Stimulated activated CD4-positive, alpha-beta T cell treated with anti-CD3 and anti-CD28 coated beads, TNF-alpha, amount 100 ng/mL, for 4 hours (primary cell): ENCODE measurements around the gene SEPTIN2.
"Not testable (repeated sequence)": the region's sequence is repeated elsewhere in the genome, so short reads cannot be mapped to it uniquely, and the experiment has no call there.

Experiments used
- DNase-seq, 3 experiments: peaks; one replicate each; pipeline ENCODE4 v3.0.0-alpha.2; 2020; ENCODE audit warnings: low read depth in 3 of 3

Gene SEPTIN2

DNA sequence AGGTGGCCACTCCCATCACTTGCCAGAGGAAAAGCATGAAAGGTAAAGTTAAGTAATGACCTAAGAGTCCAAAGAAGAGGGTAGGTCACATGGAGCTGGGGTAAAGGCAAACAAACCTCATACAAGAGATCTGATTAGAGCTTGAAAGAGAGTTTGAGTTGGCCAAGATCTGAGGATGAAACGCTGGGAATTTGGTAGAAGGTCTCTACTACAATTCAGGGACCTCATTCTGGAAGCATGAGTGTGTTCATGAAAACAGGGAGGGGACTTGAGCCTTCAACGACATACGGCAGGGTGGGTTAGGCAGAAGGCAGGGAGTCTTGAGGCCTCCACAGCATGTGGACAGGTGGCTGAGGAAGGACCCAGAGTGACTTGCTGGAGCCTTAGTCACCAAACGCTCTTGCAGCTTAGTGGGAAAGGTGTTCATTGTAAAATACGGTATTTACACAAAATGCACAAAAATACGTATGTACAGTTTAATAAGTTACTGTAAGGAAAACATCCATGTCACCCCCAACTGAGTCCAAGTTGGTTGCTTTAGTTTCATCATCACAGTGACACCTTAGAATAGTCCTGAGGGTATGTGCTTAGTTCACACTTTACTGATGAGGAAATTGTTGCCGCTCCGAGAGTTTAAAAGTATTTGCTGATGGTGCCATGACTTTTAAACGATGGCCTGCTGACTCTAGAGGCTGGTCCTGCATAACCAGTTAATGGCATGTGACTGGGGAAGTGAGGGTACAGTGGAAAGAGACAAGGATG, 35.3 kb downstream of the SEPTIN2 start:
- DNase-seq, result no peak

DNA sequence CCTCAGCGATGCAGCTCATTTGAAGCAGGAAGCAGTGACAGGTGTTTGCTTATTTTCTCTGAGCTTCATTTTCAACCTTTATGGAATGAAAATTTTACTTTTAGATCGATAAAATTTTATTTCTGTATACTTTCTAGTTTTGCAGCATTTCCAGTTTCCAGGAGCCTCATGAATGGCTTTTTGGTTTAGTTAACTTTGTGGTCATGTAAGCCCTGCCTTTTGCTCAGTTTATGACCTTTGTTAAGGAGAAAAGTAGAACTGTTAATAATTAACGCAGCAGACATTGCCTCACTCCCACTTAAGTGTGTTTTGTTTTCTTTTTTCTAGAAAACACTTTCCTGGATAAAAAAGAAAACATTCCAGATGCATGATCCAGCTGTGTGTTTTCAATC, 35.9 kb downstream of the SEPTIN2 start:
- DNase-seq, result no peak

DNA sequence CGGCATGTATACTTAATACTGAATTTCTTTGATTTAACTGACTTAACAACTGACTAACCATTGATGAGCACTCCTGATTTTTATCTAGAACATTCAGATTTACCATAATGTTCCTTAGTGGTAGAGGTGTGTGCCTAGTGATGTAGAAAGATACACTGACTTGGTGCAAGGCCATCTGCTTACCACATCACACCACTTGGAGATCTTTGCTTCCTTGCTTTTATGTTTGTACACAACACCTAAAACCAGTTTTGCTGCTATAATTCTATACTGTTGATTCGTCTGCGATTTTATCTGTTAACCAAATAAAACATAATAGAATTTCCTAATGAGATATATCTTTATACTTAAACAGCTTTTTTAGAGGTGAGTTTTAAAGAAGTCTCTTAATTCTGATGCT, 36.5 kb downstream of the SEPTIN2 start:
- DNase-seq, result no peak

DNA sequence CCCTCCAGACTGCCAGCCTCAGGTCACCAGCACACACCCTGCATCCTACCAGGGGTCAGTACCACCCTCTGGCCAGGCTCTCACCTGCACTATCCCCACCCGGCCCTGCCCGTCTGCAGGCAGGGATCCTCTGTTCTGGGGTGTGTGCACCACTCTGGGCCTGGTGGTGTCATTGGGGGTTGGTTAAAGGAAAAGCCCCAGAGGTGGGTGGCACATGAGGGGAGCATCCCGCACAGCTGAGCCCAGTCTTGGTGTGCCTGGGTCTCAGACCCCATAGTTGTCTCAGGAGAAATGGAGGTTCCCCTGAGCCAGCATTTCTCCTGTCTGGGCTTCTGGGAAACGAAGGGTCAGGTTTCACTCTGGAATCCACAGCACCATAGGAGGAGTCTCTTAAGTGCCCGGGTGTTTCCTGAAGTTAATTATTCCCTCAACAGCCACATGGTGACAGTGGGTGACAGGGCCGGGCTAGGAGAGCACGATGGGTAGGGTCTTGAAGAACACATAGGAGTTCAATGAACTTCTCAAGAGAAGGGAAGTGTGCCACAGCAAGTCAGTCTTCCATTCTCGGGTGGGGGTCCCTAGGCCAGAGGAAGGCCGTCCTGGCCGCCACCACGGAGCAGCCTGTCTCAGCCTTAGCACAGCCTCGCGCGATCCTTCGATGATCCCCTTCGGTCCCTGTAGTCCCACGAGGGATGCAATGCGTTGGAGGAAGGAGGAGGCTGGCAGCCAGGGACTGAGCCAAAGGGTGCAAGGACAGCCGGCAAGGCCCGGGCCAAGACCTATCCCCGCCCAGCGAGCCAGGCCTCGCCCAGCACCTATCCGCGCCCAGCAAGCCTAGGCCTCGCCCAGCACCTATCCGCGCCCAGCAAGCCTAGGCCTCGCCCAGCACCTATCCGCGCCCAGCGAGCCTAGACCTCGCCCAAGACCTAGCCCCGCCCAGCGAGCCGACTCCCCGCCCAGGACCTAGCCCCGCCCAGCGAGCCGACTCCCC, 39.2 kb downstream of the SEPTIN2 start:
- peak; percentile 43 to 61 (median 44) for DNase-seq

DNA sequence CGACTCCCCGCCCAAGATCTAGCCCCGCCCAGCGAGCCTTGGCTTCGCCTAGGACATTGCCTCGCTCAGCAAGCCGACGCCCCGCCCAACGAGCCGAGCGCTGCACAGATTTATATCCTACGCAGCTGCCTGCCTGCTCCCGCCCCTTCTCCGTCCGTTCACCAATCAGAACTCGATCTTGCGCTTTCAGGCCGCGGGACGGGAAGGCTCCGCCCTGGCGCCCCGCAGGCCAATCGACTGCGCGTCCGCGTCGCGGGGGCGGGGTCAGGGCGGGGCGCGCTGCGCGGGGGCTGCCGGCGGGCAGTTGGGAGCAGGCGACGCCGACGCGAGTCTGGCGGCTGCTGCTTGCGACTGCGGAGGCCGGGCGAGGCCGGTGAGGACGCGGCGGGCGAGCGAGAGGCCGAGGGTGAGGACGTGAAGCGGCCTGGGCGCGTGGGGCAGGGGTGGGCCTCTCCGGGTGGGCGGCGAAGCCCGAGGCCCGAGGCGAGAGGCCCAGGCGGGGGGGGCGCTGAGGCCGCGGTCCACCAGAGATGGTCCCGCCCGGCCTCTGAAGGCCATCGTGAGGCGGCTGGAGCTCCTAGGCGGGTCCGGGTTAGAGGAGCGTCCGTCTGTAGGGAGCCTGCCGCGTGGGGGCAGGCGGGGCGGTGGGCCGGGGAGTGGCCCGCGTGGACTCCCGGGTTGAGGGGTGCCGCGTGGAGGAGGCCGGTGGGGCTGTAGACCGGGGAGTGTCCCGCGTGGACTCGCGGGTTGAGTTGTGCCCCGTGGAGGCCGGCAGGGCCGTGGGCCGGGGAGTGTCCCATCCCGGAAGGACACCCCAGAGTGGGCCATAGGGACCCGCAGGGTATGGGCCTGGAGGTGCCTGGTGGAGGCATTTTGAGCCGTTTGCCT, 40.5 kb downstream of the SEPTIN2 start, which contains the start of gene FARP2:
Gene FARP2 (plus strand): TSS at position 303 of the 888 bp plus-strand sequence. CDS start 16,823 bp downstream, outside the sequence.
- peak; percentile 94 to 97 (median 97) for DNase-seq

DNA sequence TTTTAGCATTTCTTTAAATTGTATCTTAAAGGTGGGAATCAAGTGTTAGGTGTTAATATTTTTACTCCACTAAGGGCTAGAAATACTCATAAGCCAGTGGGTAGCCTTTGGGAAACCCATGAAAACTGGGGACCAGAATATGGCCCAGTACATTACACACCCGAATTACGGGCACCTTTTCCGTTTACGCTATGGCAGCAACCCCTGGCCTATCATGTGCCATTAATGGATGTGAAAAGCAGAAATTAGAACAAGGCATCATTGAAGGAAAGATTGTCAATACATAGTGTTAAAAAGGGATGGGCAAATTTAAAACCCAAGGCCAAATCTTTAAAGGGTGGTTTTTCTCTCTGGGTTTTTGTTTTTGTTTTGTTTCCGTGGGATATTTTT, 41.1 kb downstream of the SEPTIN2 start:
- DNase-seq, result no peak

DNA sequence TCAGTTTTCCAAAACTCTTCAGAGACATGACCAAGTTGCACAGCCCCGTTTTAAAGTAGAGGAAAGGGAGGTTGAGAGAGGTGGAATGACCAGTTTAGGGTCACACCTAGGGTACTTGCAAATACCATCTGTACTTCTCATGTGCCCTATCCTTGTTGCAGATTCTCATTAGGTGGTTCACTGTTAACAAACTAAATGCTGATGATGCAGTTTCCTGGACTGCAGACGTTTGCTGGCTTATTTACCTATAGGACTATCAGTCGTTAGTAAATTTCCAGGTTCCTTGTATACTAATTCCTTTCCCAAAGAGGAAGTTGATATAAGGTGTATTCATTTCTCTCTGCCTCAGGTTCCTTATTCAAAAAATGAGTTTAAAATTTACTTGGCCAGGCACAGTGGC, 41.8 kb downstream of the SEPTIN2 start:
- no peak for DNase-seq

DNA sequence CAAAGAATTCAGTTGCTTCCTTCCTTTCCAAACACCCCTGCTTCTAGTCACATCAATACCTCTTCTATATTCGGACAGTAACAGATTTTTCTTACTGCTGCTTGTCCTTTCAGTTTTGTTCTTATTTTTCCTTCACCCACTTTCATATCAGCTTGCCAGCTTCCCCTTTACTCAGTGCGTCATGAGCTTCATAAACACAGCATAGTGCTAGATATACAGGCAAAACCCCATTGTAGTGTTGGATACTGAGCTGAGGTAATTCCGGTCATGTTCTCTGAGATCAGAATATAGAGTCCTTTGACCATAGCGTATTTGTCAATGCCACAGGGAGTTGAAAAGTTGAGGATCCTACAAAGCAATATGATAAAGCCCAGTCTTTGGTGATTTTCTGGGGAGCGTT, 42.7 kb downstream of the SEPTIN2 start:
- no peak for DNase-seq

DNA sequence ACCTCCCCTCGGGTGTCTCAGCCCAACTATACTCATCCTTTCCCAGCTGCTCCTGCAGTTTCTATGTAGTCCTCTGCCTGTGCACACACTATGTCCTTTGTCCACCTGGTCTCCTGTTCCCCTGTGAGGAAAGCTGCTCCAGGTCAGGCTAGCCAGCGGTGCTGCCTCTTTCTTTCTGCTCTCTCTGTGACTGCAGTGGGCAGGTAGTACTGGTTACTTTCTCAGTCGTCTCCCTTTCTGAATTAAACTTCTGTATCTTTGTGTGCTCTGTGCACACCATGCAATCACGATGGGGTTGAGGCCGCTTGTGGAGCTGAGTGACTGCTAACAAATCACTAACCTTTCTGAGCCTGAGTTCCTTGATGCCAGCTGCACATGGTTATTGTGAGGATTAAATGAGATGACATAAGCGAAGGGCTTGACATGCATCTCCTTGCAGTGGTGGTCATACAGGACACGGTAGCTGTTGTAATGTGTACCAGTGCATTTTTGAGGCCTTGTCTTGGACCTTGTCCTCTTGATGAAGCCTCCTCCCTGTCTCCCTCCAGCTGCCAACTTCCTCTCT, 43.8 kb downstream of the SEPTIN2 start:
- DNase-seq, result no peak

DNA sequence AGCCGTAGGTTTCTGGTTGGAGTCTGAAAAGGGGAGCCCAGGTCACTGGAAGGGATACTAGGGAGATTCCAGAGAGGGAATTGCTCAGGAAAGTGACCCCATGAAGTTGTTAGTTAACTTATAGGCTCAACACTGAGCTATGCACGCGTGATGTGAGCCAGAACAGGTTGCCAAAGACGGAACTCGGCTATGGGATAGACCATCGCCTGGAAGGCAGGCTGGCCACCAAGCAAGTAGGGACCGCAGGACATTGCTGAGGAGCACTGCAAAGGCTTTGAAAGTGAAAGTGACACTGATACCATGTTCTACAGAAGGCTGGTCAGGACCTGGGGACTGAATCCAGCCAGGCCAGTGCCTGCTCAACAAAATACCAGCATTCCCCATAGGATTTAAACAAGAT, 47.7 kb downstream of the SEPTIN2 start:
- DNase-seq, result no peak

DNA sequence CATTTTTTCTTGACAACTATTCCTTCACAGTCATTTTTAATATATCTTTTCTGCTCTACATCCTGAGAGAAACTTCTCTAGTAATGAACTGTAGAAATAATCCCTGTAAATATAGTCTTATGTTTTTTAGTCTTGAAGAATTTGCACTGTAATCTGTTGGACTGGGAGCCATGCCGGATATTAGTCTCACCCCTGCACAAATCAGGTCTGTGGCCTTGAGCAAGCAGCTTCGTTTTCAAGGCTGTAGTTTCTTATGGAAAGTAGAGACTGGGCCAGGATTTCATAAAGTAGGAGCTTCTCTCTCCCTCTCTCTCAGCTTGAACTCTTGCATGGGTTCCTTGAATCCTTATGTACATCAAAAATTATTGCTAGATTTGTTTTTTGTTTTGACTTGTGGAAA, 49.1 kb downstream of the SEPTIN2 start:
- DNase-seq, result no peak

DNA sequence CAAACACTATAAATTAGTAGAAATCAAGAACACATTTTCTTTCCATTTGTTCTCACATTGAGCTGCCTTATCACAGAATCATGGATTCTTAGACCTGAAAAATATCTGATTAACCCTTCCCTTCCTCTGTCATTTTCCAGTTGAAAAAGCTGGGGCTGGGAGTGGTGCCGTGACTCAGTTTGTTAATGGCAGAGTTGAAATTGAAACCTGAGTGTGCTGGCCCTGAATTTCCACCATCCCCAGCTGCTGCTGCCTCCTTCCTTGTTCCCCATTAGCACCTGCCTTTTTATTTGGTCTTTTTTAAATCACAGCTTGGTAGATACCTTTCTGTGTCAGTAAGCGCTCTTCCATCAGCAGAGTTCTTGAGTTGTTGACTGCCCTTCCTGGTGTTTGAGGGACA, 51.0 kb downstream of the SEPTIN2 start:
- no peak for DNase-seq

DNA sequence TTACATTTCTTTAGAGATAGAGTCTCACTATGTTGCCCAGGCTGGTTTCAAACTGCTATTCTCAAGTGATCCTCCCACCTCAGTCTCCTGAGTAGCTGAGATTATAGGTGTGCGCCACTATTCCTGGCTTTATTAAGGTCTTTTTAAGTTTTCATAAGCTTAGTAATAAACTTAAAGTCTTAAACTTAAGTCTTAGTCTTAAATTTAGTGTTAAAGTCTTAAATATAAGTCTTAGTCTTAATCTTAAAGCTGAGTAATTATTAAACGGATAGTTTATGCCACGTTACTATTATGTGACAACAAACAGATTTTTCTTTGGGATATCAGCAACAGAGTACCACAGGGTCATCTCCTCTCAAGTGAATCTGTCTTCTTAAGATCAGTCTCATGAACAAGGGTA, 52.9 kb downstream of the SEPTIN2 start:
- DNase-seq, result no peak

DNA sequence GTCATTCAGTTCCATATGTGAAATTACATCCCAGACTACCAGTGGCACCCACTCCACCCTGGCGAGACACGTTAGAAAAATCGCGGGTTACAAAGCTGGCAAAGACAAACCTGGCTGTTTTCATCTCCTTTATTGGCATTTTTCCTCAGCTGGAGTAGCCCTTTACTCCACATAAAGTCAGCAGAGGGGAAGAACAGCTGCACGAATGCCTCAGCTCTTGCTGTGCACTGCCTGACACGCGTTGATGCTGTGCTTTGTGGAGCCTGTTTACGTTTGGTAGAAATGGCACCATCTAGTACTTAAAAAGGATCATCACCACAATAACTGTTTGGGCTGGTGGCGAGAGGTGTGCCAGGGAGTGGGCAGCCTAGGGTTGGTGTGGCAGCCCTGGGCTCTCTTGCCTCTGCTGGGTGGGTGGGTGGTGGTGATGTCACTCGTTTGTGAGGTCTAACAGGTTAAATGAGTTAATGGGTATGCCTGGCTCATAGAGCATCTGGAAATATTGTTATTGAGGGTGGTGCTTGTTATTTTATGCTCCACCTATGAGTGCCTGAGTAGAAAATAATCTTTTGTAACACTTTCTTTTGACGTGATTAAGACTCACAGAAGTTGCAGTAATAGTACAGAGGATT, 56.8 kb downstream of the SEPTIN2 start:
- no peak for DNase-seq

DNA sequence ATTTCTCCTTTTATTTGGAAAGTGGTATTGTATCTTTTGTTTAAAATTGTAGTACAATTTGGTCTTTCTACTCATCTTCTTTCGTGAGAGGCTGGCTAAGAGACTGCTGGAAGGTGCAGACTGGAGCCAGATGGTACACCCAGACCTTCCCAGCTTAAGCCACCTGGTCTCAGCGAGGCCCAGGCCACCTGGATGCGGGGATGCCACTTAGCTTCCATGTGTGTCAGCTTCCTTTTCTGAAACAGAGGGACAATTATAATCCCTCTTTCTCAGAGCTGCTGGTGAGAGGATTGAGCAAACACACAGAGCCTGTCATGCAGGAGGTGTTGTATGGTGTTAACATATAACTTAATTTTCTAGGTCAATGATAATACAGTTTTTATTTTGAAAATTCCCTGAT, 57.7 kb downstream of the SEPTIN2 start:
- no peak for DNase-seq

DNA sequence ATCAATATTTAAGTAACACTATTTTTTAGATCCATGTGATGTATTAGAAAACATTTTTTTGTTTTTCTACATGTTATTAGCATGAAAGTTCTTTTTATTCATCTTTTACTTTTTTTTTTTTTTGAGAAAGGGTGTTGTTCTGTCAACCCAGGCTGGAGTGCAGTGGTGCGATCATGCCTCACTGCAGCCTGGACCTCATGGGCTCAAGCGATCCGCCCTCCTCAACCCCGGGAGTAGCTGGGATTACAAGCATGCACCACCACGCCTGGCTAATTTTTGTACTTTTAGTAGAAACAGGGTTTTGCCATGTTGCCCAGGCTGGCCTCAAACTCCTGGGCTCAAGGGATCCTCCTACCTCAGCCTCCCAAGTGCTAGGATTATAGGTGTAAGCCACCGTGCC, 58.2 kb downstream of the SEPTIN2 start:
- DNase-seq, result not testable (repeated sequence)

DNA sequence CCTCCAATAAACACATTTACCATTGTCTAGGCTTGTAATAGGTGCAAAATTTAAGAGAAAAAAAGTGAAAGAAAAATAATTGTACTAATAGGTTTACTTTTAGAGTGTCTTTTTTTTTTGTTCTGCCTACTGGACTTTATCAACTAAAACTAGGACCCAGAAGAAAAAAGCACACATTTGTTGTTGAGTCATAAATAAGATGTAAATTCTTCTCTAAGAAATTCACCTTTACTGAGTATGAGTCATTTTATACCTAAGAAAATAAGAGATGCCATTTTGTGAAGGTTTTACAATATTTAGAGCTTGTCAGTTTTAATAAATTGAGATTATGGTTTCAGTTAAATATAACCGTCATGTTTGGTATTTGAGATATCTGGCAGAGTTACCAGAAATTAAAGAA, 59.6 kb downstream of the SEPTIN2 start:
- DNase-seq, result no peak

DNA sequence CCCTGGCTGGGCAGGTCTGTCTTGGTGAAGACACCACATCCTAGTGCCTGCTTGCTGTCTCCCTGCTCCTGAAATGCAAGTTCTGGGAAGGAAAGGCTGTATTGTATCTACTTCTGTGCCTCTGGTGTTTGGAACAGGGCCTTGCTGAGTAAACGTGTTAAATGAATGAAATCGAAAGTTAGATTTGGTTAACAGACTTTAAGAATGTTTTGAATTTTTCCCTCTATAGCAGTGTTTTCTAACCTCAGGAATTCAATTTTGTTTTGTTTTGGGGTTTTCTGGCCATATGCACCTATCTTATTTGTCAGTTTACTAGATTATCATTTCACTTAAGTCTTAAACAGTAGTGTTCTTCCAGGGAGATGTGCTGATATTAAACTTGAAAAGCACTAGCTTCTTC, 61.1 kb downstream of the SEPTIN2 start:
- DNase-seq, result no peak

DNA sequence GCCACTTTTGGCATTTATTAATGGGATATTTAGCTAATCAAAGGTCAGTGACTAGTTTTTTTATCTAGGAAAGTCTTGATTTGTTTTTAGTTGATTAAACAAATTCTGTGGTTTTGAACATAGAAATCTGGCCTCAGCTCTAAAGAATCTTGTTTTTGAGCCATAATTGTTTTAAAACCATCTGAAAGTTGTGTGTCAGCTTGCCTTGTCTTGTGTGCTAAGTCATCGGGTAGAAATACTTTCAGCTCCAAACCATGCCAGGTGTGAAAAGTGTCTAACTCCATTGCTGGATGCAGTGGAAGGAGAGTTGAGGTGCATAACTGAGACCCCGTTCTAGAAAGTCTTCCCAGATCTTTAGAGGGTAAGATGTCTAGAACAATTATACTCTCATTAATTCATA, 63.1 kb downstream of the SEPTIN2 start:
- no peak for DNase-seq

DNA sequence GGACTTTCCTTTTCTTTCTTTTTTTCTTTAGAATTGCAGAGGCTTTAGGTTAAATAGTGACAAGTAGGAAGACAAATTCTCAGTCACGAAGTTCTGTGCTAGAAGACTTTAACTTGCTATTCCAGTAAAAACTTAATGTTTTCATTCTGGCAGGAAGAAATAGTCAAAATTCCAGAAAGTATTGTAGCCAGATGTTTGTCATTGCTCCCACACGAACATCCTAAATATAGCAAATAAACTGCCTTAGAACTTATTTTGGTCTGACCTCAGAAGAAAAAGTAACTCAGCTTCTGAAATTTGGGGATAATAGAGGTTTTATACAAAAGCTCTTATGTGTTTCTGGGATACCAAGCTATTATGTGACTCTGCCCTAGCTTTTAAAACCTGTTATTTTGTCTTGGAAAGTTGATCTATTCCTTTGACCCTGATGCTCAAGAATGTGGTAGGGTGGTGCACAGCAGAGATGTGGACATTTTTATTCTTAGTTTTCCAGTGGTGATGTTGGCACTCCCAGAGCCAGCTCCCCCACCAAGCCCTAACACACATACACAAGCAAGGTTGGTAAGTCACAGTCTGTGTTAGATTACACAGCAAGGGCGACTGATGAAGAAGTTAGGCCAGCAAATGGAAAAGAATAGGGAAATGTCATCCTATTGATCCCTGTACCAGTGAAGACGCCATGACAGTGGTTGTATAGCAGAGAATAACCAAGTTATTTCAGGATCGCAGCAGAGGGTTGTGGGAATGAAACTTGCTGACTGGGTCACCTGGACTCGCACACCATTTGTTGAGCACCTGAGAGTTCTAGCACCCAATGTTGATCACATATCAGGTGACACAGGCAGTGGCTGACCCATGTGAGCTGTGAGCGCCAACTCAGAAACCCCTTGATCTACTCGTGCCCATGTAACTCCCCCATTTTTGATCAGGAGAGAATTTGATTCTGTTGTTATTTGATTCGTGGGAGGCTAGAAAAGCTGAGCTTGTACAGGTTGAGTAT, 64.1 kb downstream of the SEPTIN2 start:
- no peak for DNase-seq
